DMS 273 treated with DMSO at 0.1 percent for 48 hours (cell line): ENCODE results near the gene KCNT1.

Experiments used
- DNase-seq: peaks from one replicate; lab custom pipeline; 2025; lab: John Stamatoyannopoulos, UW

Gene KCNT1

DNA sequence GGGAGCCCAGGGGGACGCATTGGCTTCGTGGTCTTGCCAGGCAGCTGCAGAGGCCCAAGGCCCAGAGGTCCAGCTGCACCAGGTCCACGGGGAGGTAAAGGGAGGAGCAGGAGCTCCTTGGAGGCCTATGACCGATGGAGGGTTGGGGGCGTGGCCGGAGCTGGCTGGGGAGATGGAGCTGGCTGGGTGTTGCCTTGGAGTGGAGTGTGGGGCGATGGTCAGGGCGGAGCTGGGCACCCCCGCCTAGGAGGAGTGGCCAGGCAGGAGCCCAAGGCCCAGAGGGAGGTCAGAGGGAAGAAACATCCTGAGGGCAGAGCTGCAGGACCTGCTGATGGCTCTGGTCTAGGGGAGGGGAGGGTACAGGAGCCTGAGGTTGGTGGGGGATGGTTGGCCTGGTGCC lies 44.6 kb downstream of the KCNT1 start:
- no peak for DNase-seq

- no peak for DNase-seq
These were observed 45.3 kb downstream of the KCNT1 start for GRCh38 chr9:135747311-135747710.

DNA sequence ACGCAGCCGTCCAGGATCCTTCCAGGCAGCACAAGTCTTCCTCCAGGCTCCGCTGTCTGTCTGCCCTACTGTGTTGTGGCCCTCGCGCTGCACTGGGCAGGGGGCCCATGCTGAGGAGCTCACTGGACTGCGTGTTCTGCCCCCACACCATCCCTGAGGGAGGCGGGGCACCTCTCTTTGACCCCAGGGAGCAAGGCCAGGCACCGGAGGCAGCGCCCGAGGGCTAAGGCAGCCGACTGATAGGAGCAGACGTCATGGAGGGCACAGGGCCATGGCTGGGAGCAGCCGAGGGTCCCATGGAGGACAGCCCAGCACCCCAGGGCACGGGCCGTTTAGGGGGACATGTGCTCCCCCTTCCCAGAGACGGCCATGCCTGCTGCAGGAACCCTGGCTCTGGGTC lies 46.7 kb downstream of the KCNT1 start:
- no peak for DNase-seq

- DNase-seq, result no peak
These were observed 47.4 kb downstream of the KCNT1 start for GRCh38 chr9:135749171-135750045.

DNA sequence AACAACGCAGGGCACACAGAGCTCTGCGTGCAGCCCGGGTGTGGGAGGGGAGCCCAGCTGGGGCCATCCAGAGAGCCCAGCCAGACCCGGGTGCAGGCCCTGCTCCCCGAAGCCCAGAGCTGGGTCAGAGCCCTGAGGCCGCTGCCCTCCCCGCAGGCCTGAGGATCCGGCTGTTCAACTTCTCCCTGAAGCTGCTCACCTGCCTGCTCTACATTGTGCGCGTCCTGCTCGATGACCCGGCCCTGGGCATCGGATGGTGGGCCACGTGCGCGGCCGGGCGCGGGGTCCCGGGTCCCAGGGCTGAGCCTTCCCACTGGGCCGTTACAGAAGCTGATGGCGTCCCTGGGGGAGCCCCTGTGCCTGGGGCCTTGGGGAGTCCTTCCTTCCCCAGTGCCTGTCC lies 48.8 kb downstream of the KCNT1 start:
- no peak for DNase-seq

- no peak for DNase-seq
These were observed 49.5 kb downstream of the KCNT1 start for GRCh38 chr9:135751501-135751900.

- DNase-seq, result no peak
These were observed 50.6 kb downstream of the KCNT1 start for GRCh38 chr9:135752281-135753204.

DNA sequence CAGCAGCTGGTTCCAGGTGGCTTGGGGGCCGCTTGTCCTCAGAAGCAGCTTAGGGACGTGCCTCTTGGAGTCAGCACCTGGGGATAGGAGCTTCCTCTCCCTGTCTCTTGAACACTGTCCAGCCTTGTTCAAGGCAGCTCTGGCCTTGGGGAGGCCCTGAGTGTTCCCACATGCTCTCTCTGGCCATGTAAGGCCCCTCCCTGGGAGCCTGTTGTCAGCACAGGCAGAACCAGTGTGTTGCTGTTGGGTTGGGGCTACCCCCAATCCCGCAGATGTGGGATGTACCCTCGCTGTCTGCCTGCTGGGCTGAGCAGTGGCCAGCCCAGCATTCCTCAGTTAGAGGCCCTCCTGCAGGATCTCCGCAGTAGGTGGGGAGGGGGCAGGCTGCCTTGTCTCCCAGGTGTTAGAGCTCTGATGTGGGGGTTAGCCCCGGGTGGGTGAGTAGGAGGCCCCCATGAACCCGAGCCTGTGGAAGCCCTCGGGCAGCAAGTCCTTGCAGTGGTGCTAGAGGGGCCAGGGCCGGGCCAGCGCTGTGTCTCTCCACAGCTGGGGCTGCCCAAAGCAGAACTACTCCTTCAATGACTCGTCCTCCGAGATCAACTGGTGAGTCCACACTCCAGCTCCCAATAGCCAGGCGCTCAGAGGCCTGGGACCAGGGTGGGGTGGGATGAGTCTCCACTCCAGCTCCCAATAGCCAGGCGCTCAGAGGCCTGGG lies 51.6 kb downstream of the KCNT1 start:
- no peak for DNase-seq

GRCh38 chr9:135756576-135756975 lies 54.6 kb downstream of the KCNT1 start:
- no peak for DNase-seq

DNA sequence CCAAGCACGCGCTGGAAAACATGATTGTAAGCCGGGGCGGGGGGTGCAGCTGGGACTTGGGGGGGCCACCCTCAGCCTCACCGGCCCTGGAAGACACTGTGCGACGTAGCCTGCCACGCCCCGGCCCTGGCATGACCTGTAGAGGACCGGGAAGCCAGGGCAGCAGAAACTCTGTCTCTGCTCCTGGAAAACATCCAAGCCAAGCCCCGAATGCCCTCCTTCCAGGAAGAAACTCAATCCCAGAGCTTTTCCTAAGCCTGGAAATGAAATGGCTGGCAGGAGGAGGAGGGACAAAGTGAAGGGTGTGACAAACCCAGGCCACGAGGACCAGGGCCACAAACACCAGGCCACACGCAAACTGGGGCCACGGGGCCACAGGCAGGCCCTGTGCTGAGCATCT lies 55.4 kb downstream of the KCNT1 start:
- DNase-seq, result no peak

GRCh38 chr9:135758056-135758455 lies 56.1 kb downstream of the KCNT1 start:
- DNase-seq, result no peak

- DNase-seq, result no peak
These were observed 56.9 kb downstream of the KCNT1 start for GRCh38 chr9:135758870-135759269.

GRCh38 chr9:135759676-135760300 lies 57.8 kb downstream of the KCNT1 start:
- DNase-seq, result no peak

- no peak for DNase-seq
These were observed 58.5 kb downstream of the KCNT1 start for GRCh38 chr9:135760465-135760864.

- DNase-seq, result no peak
These were observed 59.3 kb downstream of the KCNT1 start for GRCh38 chr9:135761150-135761844.

GRCh38 chr9:135761845-135762168 lies 59.8 kb downstream of the KCNT1 start:
- DNase-seq, result no peak

DNA sequence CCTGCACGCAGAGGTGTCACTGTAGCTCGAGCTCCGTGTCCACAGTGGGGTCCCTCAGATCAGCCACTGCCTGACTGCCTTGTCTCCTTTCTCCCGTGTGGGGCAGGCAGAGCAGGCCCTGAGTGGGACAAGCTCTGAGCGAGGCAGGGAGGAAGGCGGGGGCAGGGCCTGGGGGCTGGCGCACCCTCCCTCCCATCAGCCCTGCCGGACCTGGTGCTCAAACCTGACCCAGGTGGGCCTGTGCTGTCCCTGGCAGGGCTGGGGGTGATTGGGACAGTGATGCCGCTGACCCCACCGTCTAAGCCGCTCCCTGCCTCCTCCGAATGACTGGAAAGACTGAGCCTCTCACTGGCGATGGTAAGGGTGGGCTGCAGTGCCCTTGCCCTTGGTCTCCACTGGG lies 60.9 kb downstream of the KCNT1 start:
- DNase-seq, result no peak

- DNase-seq, result no peak
These were observed 61.9 kb downstream of the KCNT1 start for GRCh38 chr9:135763716-135764446.

GRCh38 chr9:135764731-135765130 lies 62.7 kb downstream of the KCNT1 start:
- no peak for DNase-seq

DNA sequence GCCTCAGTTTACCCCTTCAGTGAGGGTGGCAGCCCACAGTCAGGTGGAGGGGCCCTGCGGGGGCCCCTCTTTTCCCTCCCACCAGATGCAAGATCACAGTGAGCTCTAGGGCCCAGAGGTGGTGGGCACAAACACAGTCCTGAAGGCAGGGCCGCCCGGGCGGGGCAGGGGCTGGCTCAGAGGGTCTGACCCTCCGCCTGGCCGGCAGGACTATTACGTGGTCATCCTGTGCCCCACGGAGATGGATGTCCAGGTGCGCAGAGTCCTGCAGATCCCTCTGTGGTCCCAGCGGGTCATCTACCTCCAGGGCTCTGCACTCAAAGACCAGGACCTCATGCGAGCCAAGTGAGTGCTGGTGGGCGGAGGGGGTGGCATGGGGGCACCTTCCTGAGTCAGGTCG lies 63.4 kb downstream of the KCNT1 start:
- no peak for DNase-seq

DNA sequence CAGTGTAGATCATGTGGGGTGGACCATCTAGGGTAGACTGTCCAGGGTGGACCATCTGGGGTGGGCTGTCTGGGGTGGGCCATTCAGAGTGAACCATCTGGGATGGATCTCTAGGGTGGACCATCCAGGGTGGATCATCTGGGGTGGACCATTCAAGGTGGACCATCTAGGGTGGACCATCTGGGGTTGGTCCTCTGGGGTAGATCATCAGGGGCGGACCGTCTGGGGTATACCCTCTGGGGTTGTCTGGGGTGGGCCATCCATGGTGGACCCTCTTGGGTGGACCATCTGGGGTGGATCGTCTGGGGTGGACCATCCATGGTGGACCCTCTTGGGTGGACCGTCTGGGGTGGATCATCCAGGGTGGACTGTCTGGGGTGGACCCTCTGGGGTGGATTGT lies 64.3 kb downstream of the KCNT1 start:
- DNase-seq, result no peak
